Motor neuron (in vitro differentiated cells): ENCODE results near the gene TMEM9. TPM values are rescaled to one million over a fixed set of nuclear protein-coding genes. Genes with fewer than 3 reads are reported as not detected.
A peak's percentile ranks its signal among the peaks of the same experiment; 100 is the strongest.
"Not testable (repeated sequence)": the region's sequence is repeated elsewhere in the genome, so short reads cannot be mapped to it uniquely, and the experiment has no call there.

ENCODE experiments used
- ATAC-seq, 8 experiments: fragments of 200-7000 bp; cut with Tn5 transposase; replicated peaks in 6 of 8; 2 replicates each; pipeline ENCODE4 v1.8.0; 2021; ENCODE audit warnings: mild to moderate bottlenecking in 8 of 8, moderate library complexity in 8 of 8
- H3K27ac ChIP-seq, 2 donors: fragments of 250-450 bp; sonication (Bioruptor Pico); 2 replicates each; pipeline ENCODE4 v1.9.0; 2021; ENCODE audit warnings: antibody characterized with exemption in 2 of 2, mild to moderate bottlenecking in 2 of 2, moderate library complexity in 1 of 2
- H3K4me1 ChIP-seq, 2 donors: fragments of 250-450 bp; sonication (Bioruptor Pico); replicated peaks in 1 of 2; 2 replicates each; pipeline ENCODE4 v1.6.1; 2021; ENCODE audit warnings: antibody characterized with exemption in 2 of 2, mild to moderate bottlenecking in 2 of 2, moderate library complexity in 1 of 2
- H3K4me3 ChIP-seq, 5 donors: fragments of 250-450 bp; sonication (Bioruptor Pico); 2 replicates each; pipeline ENCODE4 v1.9.0; 2021; ENCODE audit warnings: antibody characterized with exemption in 5 of 5, mild to moderate bottlenecking in 5 of 5, moderate library complexity in 4 of 5
- WGBS, 10 experiments: fragments of 450-650 bp; shearing (Covaris generic); methylation state at CpG; one replicate each; pipeline ENCODE4 v1.0.0; 2022; 5-methylcytosine and 5-hydroxymethylcytosine counted together
- in situ Hi-C, 9 experiments: fragments of 400-800 bp; cut with MboI; loops; one replicate each; pipeline ENCODE4 v1.15.0; 2021; ENCODE audit warnings: low sequenced_read_pairs in 9 of 9, low pct_unique_long_range_greater_than_20kb in 2 of 9; ENCODE audit not compliant: unreplicated experiment in 9 of 9
- total RNA-seq, 8 experiments: library from RNA; unstranded; fragments of 300-600 nt; gene quantifications; 2 replicates each; pipeline versions ENCODE4 v1.2.3 to v1.2.4, GENCODE V29; 2022

TMEM9 gene
- total RNA-seq, 8 experiments from 2014 or later, result 51.3 to 165 (median 123) TPM

DNA sequence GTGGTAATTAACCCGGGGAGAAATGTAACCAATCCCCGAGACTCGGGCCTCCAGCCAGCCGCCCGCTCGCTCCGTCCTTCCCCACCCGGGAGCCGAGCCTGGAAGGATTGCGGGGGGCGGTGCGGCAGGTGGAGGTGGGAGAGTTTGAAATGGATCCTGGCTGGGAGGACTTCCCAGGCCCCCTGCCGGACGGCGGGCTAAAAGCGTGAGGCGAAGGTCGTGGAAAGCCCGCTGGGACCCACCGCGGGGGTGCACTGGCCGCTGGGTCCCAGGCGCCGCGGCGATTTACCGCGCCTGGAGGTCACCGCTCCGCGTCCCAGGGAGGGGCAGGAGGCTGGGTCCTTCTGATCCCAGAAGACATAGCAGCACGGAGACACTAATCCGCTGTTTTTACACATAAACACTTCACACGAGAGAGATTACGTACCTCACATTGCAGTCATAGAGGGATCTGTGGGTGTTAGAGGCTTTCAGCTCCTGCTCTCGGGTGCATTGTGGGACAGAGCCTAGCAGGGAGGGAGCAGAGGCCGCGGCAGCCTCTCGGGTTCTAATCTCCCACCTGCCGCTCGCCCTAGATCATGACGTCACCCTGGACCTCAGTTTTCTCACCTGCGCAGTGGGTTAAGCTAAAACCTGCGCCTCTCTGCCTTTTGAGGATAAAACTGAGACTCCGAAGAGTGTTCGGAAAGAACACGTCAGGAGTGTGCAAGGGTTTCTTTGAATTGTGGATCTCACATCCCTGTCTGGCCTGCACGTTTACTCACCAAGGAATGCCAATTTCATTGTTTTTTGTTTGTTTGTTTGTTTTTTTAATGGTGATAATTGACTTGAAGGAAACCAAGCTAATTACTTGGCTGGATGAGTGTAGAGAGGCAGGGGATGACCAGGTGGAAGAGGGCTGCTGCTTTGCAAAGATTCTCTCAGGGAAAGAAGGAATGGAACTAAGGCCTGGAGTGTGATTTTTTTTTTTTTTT, 17.1 kb upstream of the TMEM9 start:
- Histone ChIP-seq H3K27ac (peak overlapping the region; percentile 91 to 92), H3K4me3 (peak overlapping the region; percentile 37 to 54 (median 42)), H3K4me1 (peaks cover 12 to 33% of the 10 kb centered on the region in 2 donors)
- peak; percentile 38 to 66 (median 54) for ATAC-seq
- in situ Hi-C loops, result no loop called here
- WGBS, 10 experiments, result 7 to 100% (median 36%) methylated on average over 1 to 33 of the region's 48 CpGs

DNA sequence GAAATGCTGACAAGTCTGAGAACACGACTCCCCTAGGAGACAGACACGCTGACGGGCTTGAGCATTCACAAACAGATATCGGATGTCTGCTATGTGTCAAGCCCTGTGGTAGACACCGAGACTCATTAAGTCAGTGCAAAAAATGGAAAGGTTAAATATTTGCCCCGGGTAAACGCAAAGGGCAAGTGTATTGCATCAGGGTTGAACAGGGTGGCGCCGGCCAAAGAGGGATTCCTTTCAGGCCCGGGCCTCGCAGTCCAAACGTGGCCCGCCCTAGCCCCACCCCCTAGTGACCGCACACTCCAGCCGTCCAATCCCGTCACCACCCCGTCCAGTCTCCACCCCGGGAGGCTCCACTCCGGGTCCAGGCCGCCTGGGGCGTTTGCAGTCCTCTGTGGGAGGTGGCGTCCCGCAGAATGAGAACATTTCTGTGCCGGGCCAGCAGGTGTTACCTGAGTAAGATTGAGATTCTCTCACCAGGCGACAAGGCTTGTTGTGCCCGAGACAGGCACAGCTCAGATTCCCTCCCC, 16.3 kb upstream of the TMEM9 start:
- in situ Hi-C loops, result no loop called here
- Histone ChIP-seq H3K4me3 (peak overlapping the region; percentile 37 to 54 (median 42)), H3K27ac (peak overlapping the region; percentile 91 to 92), H3K4me1 (peaks cover 12 to 33% of the 10 kb centered on the region in 2 donors)
- WGBS, 10 experiments, result 0 to 35% (median 0%) methylated on average over 1 to 7 of the region's 26 CpGs; no CpG with 5 or more reads in 2 of the 10 experiments
- peak; percentile 92 to 98 (median 96) for ATAC-seq

DNA sequence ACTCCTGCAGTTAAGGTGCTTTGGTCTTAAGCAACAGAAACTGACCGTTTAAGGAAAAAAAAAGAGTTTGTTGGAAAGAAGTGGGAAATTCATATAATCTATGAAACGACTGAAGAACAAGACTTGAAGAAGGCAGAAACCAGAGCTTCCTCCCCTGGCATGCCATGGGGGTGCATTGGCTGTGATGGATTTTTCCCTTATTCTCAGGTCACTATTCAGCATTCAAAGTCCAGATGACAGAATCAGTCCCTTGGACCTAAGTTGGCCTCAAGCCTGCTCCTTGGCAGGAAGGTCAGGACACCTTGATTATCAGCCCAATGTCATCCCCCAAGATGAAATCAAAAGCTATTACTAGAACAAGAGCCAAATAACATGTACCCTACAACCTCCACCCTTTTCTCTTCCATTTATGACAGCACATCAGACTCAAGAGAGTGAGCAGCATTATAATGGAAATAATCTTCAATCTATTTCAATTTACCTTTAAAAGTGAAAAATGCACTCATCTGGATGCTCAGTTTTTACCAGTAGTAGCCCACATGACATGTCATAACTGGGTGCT, 15.8 kb upstream of the TMEM9 start:
- no peak for ATAC-seq
- Histone ChIP-seq H3K4me1 (peaks cover 12 to 33% of the 10 kb centered on the region in 2 donors), H3K27ac (peak overlapping the region; percentile 91 to 92), H3K4me3 (peak overlapping the region; percentile 37 to 54 (median 42))
- WGBS, 10 experiments, result 83 to 100% (median 88%) methylated on average over 1 to 2 of the region's 2 CpGs; no CpG with 5 or more reads in 2 of the 10 experiments
- in situ Hi-C loops, result no loop called here

DNA sequence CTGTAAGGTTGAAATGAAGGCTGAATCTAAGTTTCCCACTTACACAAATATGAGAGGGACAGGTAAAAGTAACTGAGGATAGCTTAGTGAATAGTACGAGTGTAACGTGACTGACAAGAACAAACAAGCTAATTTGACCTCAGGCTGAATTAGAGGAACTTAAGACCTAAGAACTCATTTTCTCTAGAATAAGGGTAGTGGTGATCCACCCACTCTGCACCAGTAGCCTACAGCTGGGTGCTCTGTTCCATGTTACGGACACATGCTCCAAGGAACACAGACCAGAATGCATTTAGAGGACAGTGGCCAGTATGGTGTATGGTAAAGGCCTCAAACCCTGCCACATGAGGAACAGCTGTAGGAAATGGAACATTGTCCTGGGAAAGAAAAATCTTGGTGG, 14.9 kb upstream of the TMEM9 start:
- WGBS, 10 experiments, result 40 to 93% (median 80%) methylated on average over 1 to 3 of the region's 3 CpGs
- no peak overlapping the region for H3K4me3 ChIP-seq
- in situ Hi-C loops, result no loop called here
- peaks cover 18 to 39% of the 10 kb centered on the region in 2 donors for H3K4me1 ChIP-seq
- no peak overlapping the region for H3K27ac ChIP-seq
- no peak for ATAC-seq

DNA sequence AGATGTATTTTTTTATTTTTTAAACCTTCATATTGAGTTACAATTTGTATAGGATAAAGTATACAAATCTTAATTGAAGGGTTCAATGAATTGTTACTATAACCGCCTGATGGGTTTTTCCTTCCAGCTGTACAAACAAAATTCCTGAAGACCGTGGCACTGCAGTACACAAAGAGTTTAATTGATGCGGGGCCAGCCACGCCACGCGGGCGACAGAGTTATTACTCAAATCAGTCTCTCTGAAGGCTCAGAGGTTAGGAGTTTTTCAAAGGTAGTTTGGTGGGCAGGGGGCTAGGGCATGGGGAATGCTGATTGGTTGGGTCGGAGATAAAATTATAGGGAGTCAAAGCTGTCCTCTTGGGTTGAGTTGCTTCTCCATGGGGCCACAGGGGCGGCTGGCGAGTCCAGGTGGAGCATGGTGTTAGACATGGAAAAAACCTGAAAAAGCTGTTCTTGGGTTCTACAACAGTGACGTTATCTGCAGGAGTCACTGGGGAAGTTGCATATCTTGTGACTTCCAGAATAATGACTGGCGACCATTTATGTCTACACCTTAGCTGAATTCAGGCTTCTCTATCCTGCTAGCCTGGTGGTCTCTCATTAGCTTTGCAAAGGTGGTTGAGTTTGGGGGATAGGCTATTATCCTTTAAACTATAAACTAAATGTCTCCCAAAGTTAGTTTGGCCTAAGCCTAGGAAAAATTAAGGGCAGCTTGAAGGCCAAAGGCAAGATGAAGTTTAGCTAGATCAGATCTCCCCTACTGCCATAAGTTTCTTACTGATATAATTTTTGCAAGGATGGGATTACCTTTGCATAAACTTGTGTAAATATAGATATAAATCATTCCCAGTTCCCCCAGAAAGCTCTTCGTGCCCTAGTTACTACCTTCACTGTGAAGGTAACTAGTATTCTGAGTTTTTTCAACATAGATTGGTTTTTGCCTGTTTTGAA, 13.0 kb upstream of the TMEM9 start:
- 61 to 91% (median 67%) methylated on average over 1 to 13 of the region's 13 CpGs for WGBS, 10 experiments
- no peak overlapping the region for H3K27ac ChIP-seq
- ATAC-seq, result no peak
- no peak overlapping the region for H3K4me3 ChIP-seq
- in situ Hi-C loops, result no loop called here
- H3K4me1 ChIP-seq, result peaks cover 22 to 33% of the 10 kb centered on the region in 2 donors

DNA sequence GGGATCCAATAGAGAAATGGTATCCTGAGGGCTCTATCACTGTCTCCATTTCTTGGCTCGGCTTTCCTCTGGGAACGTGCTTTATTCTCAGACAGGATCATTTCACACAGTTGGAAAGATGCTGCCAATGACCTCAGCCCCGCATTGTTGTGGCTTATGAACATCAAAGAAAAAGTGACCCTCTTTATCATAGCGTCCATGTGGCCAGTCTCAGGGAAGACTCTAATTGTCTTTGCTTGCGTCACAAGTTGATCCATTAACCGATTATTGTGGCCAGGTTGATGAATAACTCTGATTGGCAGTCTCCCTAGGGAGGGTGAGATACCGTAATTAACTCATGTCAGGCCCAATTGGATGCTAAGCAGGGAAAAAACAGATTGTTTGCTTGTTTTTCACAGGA, 10.4 kb upstream of the TMEM9 start:
- in situ Hi-C loops, result no loop called here
- WGBS, 10 experiments, result 8 to 70% (median 31%) methylated on average over 2 to 7 of the region's 7 CpGs; no CpG with 5 or more reads in 1 of the 10 experiments
- Histone ChIP-seq H3K4me3 (no peak overlapping the region), H3K4me1 (peaks cover 12 to 21% of the 10 kb centered on the region in 2 donors), H3K27ac (peak overlapping the region in 1 of 2 donors; percentile 14)
- peak in 5 of 8 experiments; percentile 83 to 92 (median 89) for ATAC-seq

DNA sequence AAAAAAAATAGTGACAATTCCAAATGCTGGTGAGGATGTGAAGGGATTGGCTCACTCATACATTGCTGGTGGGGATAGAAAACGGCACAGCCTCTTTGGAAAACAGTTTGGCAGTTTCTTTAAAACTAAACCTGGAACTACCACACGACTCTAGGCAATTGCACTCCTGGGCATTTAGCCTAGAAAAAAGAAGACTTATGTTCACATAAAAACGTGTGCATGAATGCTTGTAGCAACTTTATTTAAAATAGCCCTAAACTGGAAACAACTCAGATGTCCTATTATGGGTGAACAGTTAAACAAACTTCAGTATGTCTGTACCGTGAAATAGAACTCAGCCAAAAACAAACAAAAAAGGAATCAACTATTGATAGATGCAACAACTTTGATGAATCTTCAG, 9.4 kb upstream of the TMEM9 start:
- Histone ChIP-seq H3K27ac (no peak overlapping the region), H3K4me3 (no peak overlapping the region), H3K4me1 (peaks cover 10 to 18% of the 10 kb centered on the region in 2 donors)
- peak in 1 of 8 experiments; percentile 24 for ATAC-seq
- in situ Hi-C loops, result no loop called here
- 16 to 92% (median 63%) methylated on average over 2 to 4 of the region's 4 CpGs for WGBS, 10 experiments

DNA sequence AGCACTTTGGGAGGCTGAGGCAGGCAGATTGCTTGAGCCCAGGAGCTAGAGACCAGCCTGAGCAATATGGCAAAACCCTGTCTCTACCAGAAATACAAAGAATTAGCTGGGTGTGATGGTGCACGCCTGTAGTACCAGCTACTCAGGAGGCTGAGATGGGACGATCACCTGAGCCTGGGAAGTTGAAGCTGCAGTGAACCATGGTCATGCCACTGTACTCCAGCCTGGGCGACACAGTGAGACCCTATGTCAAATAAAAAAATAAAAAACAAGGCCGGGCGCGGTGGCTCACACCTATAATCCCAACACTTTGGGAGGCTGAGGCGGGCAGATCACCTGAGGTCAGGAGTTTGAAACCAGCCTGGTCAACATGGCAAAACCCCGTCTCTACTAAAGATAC, 8.8 kb upstream of the TMEM9 start:
- in situ Hi-C loops, ATAC-seq: not testable (repeated sequence)
- WGBS, 10 experiments, result 90 to 100% (median 100%) methylated on average over 1 to 8 of the region's 8 CpGs; no CpG with 5 or more reads in 3 of the 10 experiments

DNA sequence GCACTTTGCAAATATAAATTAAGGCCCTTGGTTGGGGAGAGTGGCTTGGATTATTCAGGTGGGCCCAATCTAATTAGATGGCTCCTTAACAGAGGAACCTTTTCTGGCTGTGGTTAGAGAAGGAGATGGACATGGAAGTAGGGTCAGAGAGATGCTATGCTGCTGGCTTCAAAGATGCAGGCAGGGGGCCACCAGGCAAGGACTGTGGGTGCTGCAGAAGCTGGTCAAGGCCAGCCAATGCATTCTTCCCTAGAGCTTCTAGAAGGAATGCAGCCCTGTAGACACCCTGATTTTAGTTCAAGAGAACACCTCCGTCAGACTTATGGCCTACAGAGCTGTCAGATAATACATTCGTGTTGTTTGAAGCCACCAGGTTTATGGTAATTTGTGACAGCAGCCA, 3.7 kb upstream of the TMEM9 start:
- Histone ChIP-seq H3K4me3 (no peak overlapping the region), H3K4me1 (peaks cover 9 to 11% of the 10 kb centered on the region in 2 donors), H3K27ac (no peak overlapping the region)
- ATAC-seq, result no peak
- in situ Hi-C loops, result no loop called here
- WGBS, 10 experiments, result 83 to 94% (median 90%) methylated on average over 1 to 2 of the region's 2 CpGs; no CpG with 5 or more reads in 6 of the 10 experiments

More for the DNA sequence above, 8.8 kb upstream of the TMEM9 start:
- H3K27ac ChIP-seq, H3K4me3 ChIP-seq: not testable (repeated sequence)
- peaks cover 10 to 18% of the 10 kb centered on the region in 2 donors for H3K4me1 ChIP-seq

DNA sequence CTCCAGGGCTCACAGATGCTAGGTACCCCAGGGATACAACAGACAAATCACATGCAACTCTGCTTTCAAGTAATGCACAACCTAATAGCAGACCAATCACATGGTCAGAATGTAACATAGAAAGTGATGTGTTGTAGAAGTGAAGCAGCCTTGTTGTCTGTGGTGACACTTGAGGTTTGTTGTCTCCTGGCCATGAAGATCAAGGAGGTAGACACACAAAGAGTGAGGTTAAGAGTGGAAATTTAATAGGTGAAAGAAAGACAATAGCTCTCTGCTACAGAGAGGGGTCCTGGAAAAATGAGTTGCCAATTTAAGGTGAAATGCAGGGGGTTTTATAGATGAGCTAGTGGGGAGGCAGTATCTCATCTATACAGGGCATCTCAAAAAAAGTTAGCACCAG, 2.5 kb upstream of the TMEM9 start:
- Histone ChIP-seq H3K27ac (no peak overlapping the region), H3K4me1 (peaks cover 13 to 14% of the 10 kb centered on the region in 2 donors), H3K4me3 (no peak overlapping the region)
- in situ Hi-C loops, result no loop called here
- ATAC-seq, result no peak

DNA sequence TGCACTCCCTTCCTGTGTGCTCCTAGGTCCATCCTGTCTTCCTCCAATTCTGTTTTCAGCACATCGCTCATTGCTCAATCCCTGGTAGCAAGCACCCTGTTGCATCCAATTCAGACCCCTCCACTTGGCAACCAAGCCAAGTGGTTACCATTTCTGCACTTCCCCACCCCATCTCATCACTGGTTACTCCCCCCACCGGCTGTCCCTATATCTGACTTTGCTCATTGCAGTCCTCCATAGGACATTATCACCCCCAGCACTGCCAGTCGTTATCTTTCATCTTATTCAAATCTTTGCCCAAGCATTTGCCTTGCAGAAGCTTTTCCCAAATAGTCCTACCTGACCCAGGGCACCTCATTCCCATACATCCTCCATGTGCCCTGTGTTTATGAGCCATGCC, 2.1 kb upstream of the TMEM9 start:
- Histone ChIP-seq H3K4me3 (no peak overlapping the region), H3K27ac (no peak overlapping the region), H3K4me1 (peaks cover 13 to 14% of the 10 kb centered on the region in 2 donors)
- 66 to 100% (median 86%) methylated on average over 1 to 3 of the region's 3 CpGs; no CpG with 5 or more reads in 3 of the 10 experiments for WGBS, 10 experiments
- in situ Hi-C loops, result no loop called here
- no peak for ATAC-seq

DNA sequence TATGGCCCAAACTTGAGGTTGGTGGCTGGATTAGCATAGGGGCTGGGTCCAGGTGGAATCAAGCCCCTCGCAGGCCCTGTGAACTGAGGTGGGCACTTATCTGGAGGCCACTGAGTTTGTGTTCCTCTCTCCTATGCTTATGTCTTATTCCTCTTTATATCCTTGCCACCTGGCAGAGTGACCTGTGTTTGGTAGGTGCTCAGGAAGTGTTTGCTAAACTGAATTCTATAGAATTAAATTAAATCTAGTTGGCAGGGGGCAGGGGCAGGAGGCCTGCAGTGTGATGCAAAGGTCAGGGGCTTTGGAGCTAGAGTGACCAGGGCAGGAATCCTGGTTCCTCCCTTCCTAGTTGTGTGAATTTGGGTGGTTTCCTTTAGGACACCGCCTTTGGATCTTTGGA, 1.1 kb upstream of the TMEM9 start:
- no peak for ATAC-seq
- Histone ChIP-seq H3K27ac (no peak overlapping the region), H3K4me3 (no peak overlapping the region), H3K4me1 (peaks cover 13 to 14% of the 10 kb centered on the region in 2 donors)
- in situ Hi-C loops, result no loop called here
- 63 to 100% (median 71%) methylated on average over 1 to 2 of the region's 2 CpGs; no CpG with 5 or more reads in 5 of the 10 experiments for WGBS, 10 experiments
